Prostate gland (tissue), 2 donors: ENCODE data around the gene SLC35F3.
A peak's percentile ranks its signal among the peaks of the same experiment; 100 is the strongest.

Source experiments
- POLR2A ChIP-seq: fragments of 450-650 bp; IDR thresholded peaks from one replicate; pipeline ENCODE4 v1.6.1; 2016; ENCODE audit warnings: antibody characterized with exemption, mild to moderate bottlenecking
- POLR2AphosphoS5 ChIP-seq: sonication (generic); formaldehyde crosslinking; IDR thresholded peaks from one replicate; pipeline ENCODE4 v1.6.1; 2017; ENCODE audit warnings: antibody characterized with exemption
- TF ChIP-seq, protein P1 (sequence below), 4 experiments: fragments of 200-600 bp in 2 of 4; fragments of 450-650 bp in 2 of 4; sonication (generic) in 2 of 4; IDR thresholded peaks; 1 replicate in 3 of 4; 2 replicates in 1 of 4; pipeline ENCODE4 v1.5.1; 2016 to 2019; ENCODE audit warnings: antibody characterized with exemption in 4 of 4, mild to moderate bottlenecking in 2 of 4, moderate library complexity in 2 of 4

DNA sequence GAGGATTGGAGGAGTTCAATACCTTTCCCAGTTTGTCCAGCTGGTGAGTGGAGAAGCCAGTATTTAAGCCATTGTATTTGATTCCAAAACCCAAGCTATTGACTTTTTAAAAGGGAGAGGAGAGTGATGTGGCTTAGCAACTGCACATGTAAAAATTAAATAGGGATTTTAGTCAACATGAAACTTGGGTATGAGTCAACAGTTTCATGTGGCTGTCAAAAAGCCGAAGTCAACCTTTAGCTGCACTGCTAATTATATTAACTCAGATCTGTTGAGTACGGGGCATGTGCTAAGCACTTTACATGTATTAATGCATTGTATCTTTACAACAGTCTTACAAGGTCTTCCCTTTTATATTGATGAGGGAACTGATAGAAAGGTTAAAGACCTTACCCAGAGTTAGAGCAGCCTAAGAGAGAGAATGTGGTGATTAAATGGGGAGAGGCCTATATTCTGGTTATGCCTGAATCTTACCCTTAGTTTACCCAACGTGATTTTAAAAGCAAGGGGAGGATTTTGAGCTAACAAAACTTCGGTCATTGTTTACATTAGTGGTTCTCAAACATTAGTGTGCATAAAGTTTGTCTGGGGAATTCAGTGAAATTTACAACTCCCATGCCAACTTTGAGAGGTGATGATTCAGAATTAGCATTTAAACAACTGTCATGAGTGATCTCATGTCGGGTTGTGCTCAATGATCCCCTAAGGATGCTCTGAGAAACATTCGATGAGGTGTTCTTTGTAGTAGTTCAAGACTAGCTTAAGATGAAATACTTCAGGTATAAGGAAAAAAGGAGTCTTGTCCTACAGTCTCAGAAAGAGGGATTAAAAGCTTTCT, 6.9 kb upstream of the SLC35F3 start:
- TF ChIP-seq, protein P1, sequence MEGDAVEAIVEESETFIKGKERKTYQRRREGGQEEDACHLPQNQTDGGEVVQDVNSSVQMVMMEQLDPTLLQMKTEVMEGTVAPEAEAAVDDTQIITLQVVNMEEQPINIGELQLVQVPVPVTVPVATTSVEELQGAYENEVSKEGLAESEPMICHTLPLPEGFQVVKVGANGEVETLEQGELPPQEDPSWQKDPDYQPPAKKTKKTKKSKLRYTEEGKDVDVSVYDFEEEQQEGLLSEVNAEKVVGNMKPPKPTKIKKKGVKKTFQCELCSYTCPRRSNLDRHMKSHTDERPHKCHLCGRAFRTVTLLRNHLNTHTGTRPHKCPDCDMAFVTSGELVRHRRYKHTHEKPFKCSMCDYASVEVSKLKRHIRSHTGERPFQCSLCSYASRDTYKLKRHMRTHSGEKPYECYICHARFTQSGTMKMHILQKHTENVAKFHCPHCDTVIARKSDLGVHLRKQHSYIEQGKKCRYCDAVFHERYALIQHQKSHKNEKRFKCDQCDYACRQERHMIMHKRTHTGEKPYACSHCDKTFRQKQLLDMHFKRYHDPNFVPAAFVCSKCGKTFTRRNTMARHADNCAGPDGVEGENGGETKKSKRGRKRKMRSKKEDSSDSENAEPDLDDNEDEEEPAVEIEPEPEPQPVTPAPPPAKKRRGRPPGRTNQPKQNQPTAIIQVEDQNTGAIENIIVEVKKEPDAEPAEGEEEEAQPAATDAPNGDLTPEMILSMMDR (IDR thresholded peaks at IDR 0.05), result no peak
- no peak for TF ChIP-seq POLR2A
- peak; percentile 39 for TF ChIP-seq POLR2AphosphoS5
